Sigmoid colon (tissue), 4 donors: Measurements from ENCODE around the gene TIMP1.

Source experiments
- EP300 ChIP-seq, 4 donors: sonication (generic); formaldehyde crosslinking; IDR thresholded peaks; one replicate each; pipeline ENCODE4 v1.6.1; 2017; ENCODE audit warnings: antibody characterized with exemption in 4 of 4
- TF ChIP-seq, protein P1 (sequence below), 4 experiments: fragments of 450-650 bp in 3 of 4; fragments of 200-600 bp in 1 of 4; IDR thresholded peaks; one replicate each; pipeline ENCODE4 v1.5.1; 2016 to 2019; ENCODE audit warnings: antibody characterized with exemption in 4 of 4, mild to moderate bottlenecking in 3 of 4, moderate library complexity in 2 of 4

DNA sequence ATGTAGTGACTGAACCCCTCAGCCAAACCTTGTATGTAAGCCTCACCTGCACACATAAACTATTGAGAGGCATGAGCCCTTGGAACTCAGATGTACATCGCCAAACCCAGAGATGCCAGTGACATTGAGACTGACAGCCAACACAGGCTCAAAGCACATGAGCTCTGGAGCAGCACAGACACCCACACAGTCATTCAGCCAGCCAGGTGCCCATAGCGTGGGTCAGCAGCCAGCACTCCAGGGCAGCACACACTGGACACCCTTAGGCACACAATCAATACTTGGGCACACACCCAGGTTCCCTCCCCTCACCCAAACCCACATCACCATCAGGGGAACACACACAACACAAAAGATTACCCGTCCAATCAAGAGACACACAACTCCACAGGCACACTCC is 4.3 kb upstream of the TIMP1 start:
- TF ChIP-seq, protein P1, sequence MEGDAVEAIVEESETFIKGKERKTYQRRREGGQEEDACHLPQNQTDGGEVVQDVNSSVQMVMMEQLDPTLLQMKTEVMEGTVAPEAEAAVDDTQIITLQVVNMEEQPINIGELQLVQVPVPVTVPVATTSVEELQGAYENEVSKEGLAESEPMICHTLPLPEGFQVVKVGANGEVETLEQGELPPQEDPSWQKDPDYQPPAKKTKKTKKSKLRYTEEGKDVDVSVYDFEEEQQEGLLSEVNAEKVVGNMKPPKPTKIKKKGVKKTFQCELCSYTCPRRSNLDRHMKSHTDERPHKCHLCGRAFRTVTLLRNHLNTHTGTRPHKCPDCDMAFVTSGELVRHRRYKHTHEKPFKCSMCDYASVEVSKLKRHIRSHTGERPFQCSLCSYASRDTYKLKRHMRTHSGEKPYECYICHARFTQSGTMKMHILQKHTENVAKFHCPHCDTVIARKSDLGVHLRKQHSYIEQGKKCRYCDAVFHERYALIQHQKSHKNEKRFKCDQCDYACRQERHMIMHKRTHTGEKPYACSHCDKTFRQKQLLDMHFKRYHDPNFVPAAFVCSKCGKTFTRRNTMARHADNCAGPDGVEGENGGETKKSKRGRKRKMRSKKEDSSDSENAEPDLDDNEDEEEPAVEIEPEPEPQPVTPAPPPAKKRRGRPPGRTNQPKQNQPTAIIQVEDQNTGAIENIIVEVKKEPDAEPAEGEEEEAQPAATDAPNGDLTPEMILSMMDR (IDR thresholded peaks at IDR 0.05): no peak
- no peak for TF ChIP-seq EP300 (IDR thresholded peaks at IDR 0.05)
